ENCODE measurements around the gene ZNF12. TPM values are rescaled to one million over a fixed set of nuclear protein-coding genes. Genes with fewer than 3 reads are reported as not detected.
"Not testable (repeated sequence)": the region's sequence is repeated elsewhere in the genome, so short reads cannot be mapped to it uniquely, and the experiment has no call there.

Gene ZNF12
- polyA plus RNA-seq (ENCODE audit: insufficient read length) = 16.2 TPM

- peak; percentile 96 for DNase-seq
Observed at GRCh38 chr7:6706666-6707407, at the start of gene ZNF12. Gene ZNF12 (minus strand): TSS chr7:6706947. CDS start chr7:6705173, 1,774 bp downstream.

GRCh38 chr7:6753964-6754363, 47.2 kb upstream of the ZNF12 start, which contains the start of gene RSPH10B2:
Gene RSPH10B2 (plus strand): TSS chr7:6754103. CDS start chr7:6757678, 3,575 bp downstream.
- not testable (repeated sequence) for DNase-seq

GRCh38 chr7:6750173-6750572, 43.4 kb upstream of the ZNF12 start:
- not testable (repeated sequence) for DNase-seq

- DNase-seq = not testable (repeated sequence)
Observed at GRCh38 chr7:6749335-6749734, 42.6 kb upstream of the ZNF12 start.

- DNase-seq = not testable (repeated sequence)
Observed at GRCh38 chr7:6744410-6745100, 37.8 kb upstream of the ZNF12 start.

GRCh38 chr7:6738415-6738814, 31.7 kb upstream of the ZNF12 start:
- not testable (repeated sequence) for DNase-seq

GRCh38 chr7:6730343-6730633, 23.5 kb upstream of the ZNF12 start:
- no peak for DNase-seq

GRCh38 chr7:6729492-6730342, 23.0 kb upstream of the ZNF12 start:
- DNase-seq = peak; percentile 91

GRCh38 chr7:6728893-6729491, 22.2 kb upstream of the ZNF12 start:
- not testable (repeated sequence) for DNase-seq

GRCh38 chr7:6727663-6728062, 20.9 kb upstream of the ZNF12 start:
- no peak for DNase-seq

- not testable (repeated sequence) for DNase-seq
Observed at GRCh38 chr7:6726341-6726740, 19.6 kb upstream of the ZNF12 start.

GRCh38 chr7:6725003-6725402, 18.3 kb upstream of the ZNF12 start:
- no peak for DNase-seq

- not testable (repeated sequence) for DNase-seq
Observed at GRCh38 chr7:6724351-6724750, 17.6 kb upstream of the ZNF12 start.

- no peak for DNase-seq
Observed at GRCh38 chr7:6718124-6718523, 11.4 kb upstream of the ZNF12 start.

GRCh38 chr7:6715898-6716297, 9.2 kb upstream of the ZNF12 start:
- DNase-seq = not testable (repeated sequence)

- DNase-seq = no peak
Observed at GRCh38 chr7:6714360-6714759, 7.6 kb upstream of the ZNF12 start.

- DNase-seq = no peak
Observed at GRCh38 chr7:6709808-6710207, 3.1 kb upstream of the ZNF12 start.

- DNase-seq = no peak
Observed at GRCh38 chr7:6708304-6708703, 1.6 kb upstream of the ZNF12 start.

GRCh38 chr7:6705959-6706665, 635 bp downstream of the ZNF12 start:
- DNase-seq = peak; percentile 28

GRCh38 chr7:6701860-6702259, 4.9 kb downstream of the ZNF12 start:
- no peak for DNase-seq

- DNase-seq = no peak
Observed at GRCh38 chr7:6700793-6701192, 6.0 kb downstream of the ZNF12 start.

GRCh38 chr7:6691609-6692106, 15.1 kb downstream of the ZNF12 start:
- DNase-seq = no peak
